ENCODE measurements around the gene OR6C75. TPM values are rescaled to one million over a fixed set of nuclear protein-coding genes. Genes with fewer than 3 reads are reported as not detected.

Gene OR6C75
- total and polyA plus RNA-seq, 2 donors (not counting 3 experiments of a cell fraction or from before 2014, with no cell fraction given), result not detected

DNA sequence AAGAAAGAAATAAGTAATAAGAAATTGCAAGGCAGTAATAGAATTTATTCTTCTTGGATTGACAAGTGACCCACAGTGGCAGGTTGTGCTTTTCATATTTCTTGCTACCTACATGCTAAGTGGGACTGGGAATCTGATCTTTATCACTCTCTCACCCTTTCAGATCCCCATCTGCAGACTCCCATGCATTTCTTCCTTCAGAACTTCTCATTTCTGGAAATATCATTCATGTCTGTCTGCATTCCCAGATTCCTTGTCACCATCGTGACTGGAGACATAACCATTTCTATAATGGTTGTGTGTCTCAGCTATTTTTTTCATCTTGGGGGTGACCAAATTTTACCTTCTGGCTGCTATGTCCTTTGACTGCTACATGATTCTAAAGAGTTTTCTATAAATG, 33.6 kb downstream of the OR6C75 start:
- Histone ChIP-seq H3K27ac (ENCODE audit: insufficient read depth, low read depth, low read length) (no peak overlapping the region), H3K4me1 (ENCODE audit: control insufficient read depth, extremely low read depth, insufficient read depth, low read length) (no peaks in the 10 kb centered on the region), H3K9ac (replicated peaks; ENCODE audit: extremely low read depth, insufficient read depth, low read length) (no peak overlapping the region), H3K4me3 (replicated peaks in 1 of 3; ENCODE audit: insufficient read depth in 1 of 3, low read depth in 1 of 3, low read length in 3 of 3) (no peak overlapping the region), H3K9me3 (replicated peaks; ENCODE audit: control insufficient read depth, insufficient read depth, low read length) (no peaks in the 10 kb centered on the region), H3K27me3 (ENCODE audit: control insufficient read depth in 2 of 2, insufficient read depth in 2 of 2, low read length in 2 of 2) (no peaks in the 10 kb centered on the region), H4K20me1 (replicated peaks; ENCODE audit: control insufficient read depth, extremely low read depth, insufficient read depth, low read length) (no peaks in the 10 kb centered on the region), H3K4me2 (ENCODE audit: insufficient read depth, low read length) (no peak overlapping the region), H3K36me3 (ENCODE audit: control insufficient read depth in 2 of 2, extremely low read depth in 1 of 2, insufficient read depth in 2 of 2, low read length in 2 of 2) (no peaks in the 10 kb centered on the region), H2AFZ (ENCODE audit: low read depth, low read length) (no peak overlapping the region), H3K79me2 (ENCODE audit: control insufficient read depth, insufficient read depth, low read length) (no peaks in the 10 kb centered on the region), H3K9me1 (replicated peaks; ENCODE audit: control insufficient read depth, extremely low read depth, insufficient read depth, low read length) (no peaks in the 10 kb centered on the region)
- dilution Hi-C loops (cut with MboI; ENCODE audit: extremely low pct_ligation_motif_present, low sequenced_read_pairs), result no loop called here
- no peak for DNase-seq (ENCODE audit: low read depth, low spot score)
- ChIA-PET CTCF (no interaction called here), POLR2A (no interaction called here)
- TF ChIP-seq GATA2 (IDR thresholded peaks at IDR 0.05; ENCODE audit: insufficient read depth, insufficient read length, low read depth, low read length), result no peak
- no peak for TF ChIP-seq MYC (IDR thresholded peaks at IDR 0.05; ENCODE audit: low read depth, low read length)
- TF ChIP-seq JUN (IDR thresholded peaks at IDR 0.05; ENCODE audit: borderline replicate concordance, insufficient read depth, insufficient read length, low read depth), result no peak
- TF ChIP-seq POLR2A (IDR thresholded peaks at IDR 0.05; ENCODE audit: low read depth, low read length), result no peak
- no peak for TF ChIP-seq MAX (IDR thresholded peaks at IDR 0.05; ENCODE audit: insufficient read depth, insufficient read length)
- TF ChIP-seq EZH2 (IDR thresholded peaks at IDR 0.05; ENCODE audit: borderline replicate concordance, low read depth, low read length, severe bottlenecking), result no peak
- no peak for TF ChIP-seq FOS (IDR thresholded peaks at IDR 0.05; ENCODE audit: borderline replicate concordance, insufficient read depth, low read length)
- no peak for TF ChIP-seq POLR2AphosphoS5 (IDR thresholded peaks at IDR 0.05; ENCODE audit: insufficient read depth, low read depth, low read length)
- no peak for TF ChIP-seq CTCF (IDR thresholded peaks at IDR 0.05; ENCODE audit: extremely low read depth in 1 of 2, insufficient read depth in 1 of 2, low read depth in 1 of 2, low read length in 2 of 2)
- intact Hi-C loops (cut with micrococcal nuclease), result no loop called here
- BruUV-seq (replicated peaks), result no TSS peak
- no peak for FAIRE-seq
